CD4-positive, alpha-beta T cell treated with Interleukin-15 for 4 hours (primary cell): ENCODE results near the gene MCF2L.

Source experiments
- DNase-seq: peaks from one replicate; pipeline ENCODE4 v3.0.0-alpha.2; 2020; ENCODE audit warnings: low spot score

Gene MCF2L

GRCh38 chr13:112982281-112983041, 13.4 kb downstream of the MCF2L start:
- DNase-seq: no peak

GRCh38 chr13:112983042-112983305, 14.0 kb downstream of the MCF2L start:
- DNase-seq: no peak

GRCh38 chr13:112983428-112984196, 14.6 kb downstream of the MCF2L start:
- no peak for DNase-seq

GRCh38 chr13:112984501-112984900, 15.5 kb downstream of the MCF2L start:
- no peak for DNase-seq

- no peak for DNase-seq
Measured at GRCh38 chr13:112984954-112985802, 16.2 kb downstream of the MCF2L start.

GRCh38 chr13:112985803-112986408, 16.9 kb downstream of the MCF2L start:
- DNase-seq: no peak

- no peak for DNase-seq
Measured at GRCh38 chr13:112986470-112986869, 17.5 kb downstream of the MCF2L start.

- no peak for DNase-seq
Measured at GRCh38 chr13:112986946-112987681, 18.1 kb downstream of the MCF2L start.

- DNase-seq: no peak
Measured at GRCh38 chr13:112987682-112988024, 18.6 kb downstream of the MCF2L start.

GRCh38 chr13:112990783-112991182, 21.8 kb downstream of the MCF2L start:
- DNase-seq: no peak

GRCh38 chr13:112991609-112992008, 22.6 kb downstream of the MCF2L start:
- no peak for DNase-seq

- DNase-seq: no peak
Measured at GRCh38 chr13:112992931-112993680, 24.1 kb downstream of the MCF2L start.

GRCh38 chr13:112994084-112994780, 25.2 kb downstream of the MCF2L start:
- no peak for DNase-seq

- no peak for DNase-seq
Measured at GRCh38 chr13:112994781-112995355, 25.9 kb downstream of the MCF2L start.

- no peak for DNase-seq
Measured at GRCh38 chr13:112995395-112996191, 26.6 kb downstream of the MCF2L start.

- no peak for DNase-seq
Measured at GRCh38 chr13:112996671-112997091, 27.7 kb downstream of the MCF2L start.

GRCh38 chr13:112997188-112998130, 28.4 kb downstream of the MCF2L start:
- DNase-seq: no peak
